ENCODE measurements around the gene MRGPRF. TPM values are rescaled to one million over a fixed set of nuclear protein-coding genes. Genes with fewer than 3 reads are reported as not detected.

The MRGPRF gene
- total RNA-seq, 2 donors from 2014 or later, result not detected

GRCh38 chr11:69041516-69041915, 28.5 kb upstream of the MRGPRF start:
- DNase-seq (ENCODE audit: low spot score) (no peak), ATAC-seq (no peak)
- no peaks in the 10 kb centered on the region for H3K36me3 Mint-ChIP-seq
- no peak overlapping the region for H3K27ac Mint-ChIP-seq
- no peaks in the 10 kb centered on the region for H3K9me3 Mint-ChIP-seq
- H3K27me3 Mint-ChIP-seq, result peaks cover 0 to 10% of the 10 kb centered on the region in 2 donors
- no peak overlapping the region for H3K4me3 Mint-ChIP-seq
- peaks cover 6 to 9% of the 10 kb centered on the region in 2 donors for H3K4me1 Mint-ChIP-seq (ENCODE audit: low read depth in 2 of 2)

GRCh38 chr11:69040581-69041260, 27.7 kb upstream of the MRGPRF start:
- H3K4me3 Mint-ChIP-seq, result no peak overlapping the region
- no peaks in the 10 kb centered on the region for H3K36me3 Mint-ChIP-seq
- DNase-seq (ENCODE audit: low spot score), result no peak
- peaks cover 6 to 9% of the 10 kb centered on the region in 2 donors for H3K4me1 Mint-ChIP-seq (ENCODE audit: low read depth in 2 of 2)
- peak; percentile 54 to 68 for ATAC-seq
- peak overlapping the region in 1 of 2 donors; percentile 15 for H3K27ac Mint-ChIP-seq
- no peaks in the 10 kb centered on the region for H3K9me3 Mint-ChIP-seq
- peaks cover 0 to 8% of the 10 kb centered on the region in 2 donors for H3K27me3 Mint-ChIP-seq

- H3K9me3 Mint-ChIP-seq, result no peaks in the 10 kb centered on the region
- H3K27me3 Mint-ChIP-seq, result peaks cover 0 to 6% of the 10 kb centered on the region in 2 donors
- H3K4me1 Mint-ChIP-seq (ENCODE audit: low read depth in 2 of 2), result peaks cover 6 to 9% of the 10 kb centered on the region in 2 donors
- peak overlapping the region in 1 of 2 donors; percentile 15 for H3K27ac Mint-ChIP-seq
- no peak for ATAC-seq
- DNase-seq (ENCODE audit: low spot score), result no peak
- no peaks in the 10 kb centered on the region for H3K36me3 Mint-ChIP-seq
- H3K4me3 Mint-ChIP-seq, result no peak overlapping the region
These were observed 27.0 kb upstream of the MRGPRF start for GRCh38 chr11:69040051-69040450.

- no peak for ATAC-seq
- peaks cover 3 to 4% of the 10 kb centered on the region in 2 donors for H3K27me3 Mint-ChIP-seq
These were observed 26.5 kb upstream of the MRGPRF start for GRCh38 chr11:69039501-69039900.

GRCh38 chr11:69037544-69037943, 24.5 kb upstream of the MRGPRF start:
- Mint-ChIP-seq H3K9me3 (no peaks in the 10 kb centered on the region), H3K27me3 (peaks cover 0 to 8% of the 10 kb centered on the region in 2 donors), H3K4me3 (no peak overlapping the region), H3K27ac (no peak overlapping the region), H3K4me1 (ENCODE audit: low read depth in 2 of 2) (peaks cover 6 to 9% of the 10 kb centered on the region in 2 donors), H3K36me3 (no peaks in the 10 kb centered on the region)
- DNase-seq (ENCODE audit: low spot score), result no peak
- ATAC-seq, result no peak

More at GRCh38 chr11:69039501-69039900, 26.5 kb upstream of the MRGPRF start:
- H3K4me3 Mint-ChIP-seq, result no peak overlapping the region
- H3K9me3 Mint-ChIP-seq, result no peaks in the 10 kb centered on the region
- no peak for DNase-seq (ENCODE audit: low spot score)
- H3K36me3 Mint-ChIP-seq, result no peaks in the 10 kb centered on the region
- peaks cover 6 to 9% of the 10 kb centered on the region in 2 donors for H3K4me1 Mint-ChIP-seq (ENCODE audit: low read depth in 2 of 2)
- no peak overlapping the region for H3K27ac Mint-ChIP-seq

- Mint-ChIP-seq H3K4me1 (ENCODE audit: low read depth in 2 of 2) (peaks cover 6 to 9% of the 10 kb centered on the region in 2 donors), H3K4me3 (no peak overlapping the region), H3K27me3 (peaks cover 0 to 8% of the 10 kb centered on the region in 2 donors), H3K36me3 (no peaks in the 10 kb centered on the region), H3K9me3 (no peaks in the 10 kb centered on the region), H3K27ac (no peak overlapping the region)
- DNase-seq (ENCODE audit: low spot score) (no peak), ATAC-seq (no peak)
These were observed 24.0 kb upstream of the MRGPRF start for GRCh38 chr11:69037074-69037473.

GRCh38 chr11:69035946-69036340, 22.9 kb upstream of the MRGPRF start:
- ATAC-seq, result no peak

GRCh38 chr11:69035150-69035945, 22.3 kb upstream of the MRGPRF start:
- no peak for ATAC-seq
- peaks cover 6 to 17% of the 10 kb centered on the region in 2 donors for H3K27me3 Mint-ChIP-seq
- H3K36me3 Mint-ChIP-seq, result no peaks in the 10 kb centered on the region
- DNase-seq (ENCODE audit: low spot score), result no peak
- no peak overlapping the region for H3K27ac Mint-ChIP-seq
- H3K9me3 Mint-ChIP-seq, result no peaks in the 10 kb centered on the region
- peaks cover 2 to 3% of the 10 kb centered on the region in 2 donors for H3K4me1 Mint-ChIP-seq (ENCODE audit: low read depth in 2 of 2)
- no peak overlapping the region for H3K4me3 Mint-ChIP-seq

More at GRCh38 chr11:69035946-69036340, 22.9 kb upstream of the MRGPRF start:
- peaks cover 6 to 8% of the 10 kb centered on the region in 2 donors for H3K4me1 Mint-ChIP-seq (ENCODE audit: low read depth in 2 of 2)
- peaks cover 5 to 15% of the 10 kb centered on the region in 2 donors for H3K27me3 Mint-ChIP-seq
- H3K27ac Mint-ChIP-seq, result no peak overlapping the region
- H3K9me3 Mint-ChIP-seq, result no peaks in the 10 kb centered on the region
- DNase-seq (ENCODE audit: low spot score), result no peak
- H3K36me3 Mint-ChIP-seq, result no peaks in the 10 kb centered on the region
- no peak overlapping the region for H3K4me3 Mint-ChIP-seq

GRCh38 chr11:69034123-69034867, 21.2 kb upstream of the MRGPRF start:
- H3K9me3 Mint-ChIP-seq, result no peaks in the 10 kb centered on the region
- H3K4me1 Mint-ChIP-seq (ENCODE audit: low read depth in 2 of 2), result no peaks in the 10 kb centered on the region

GRCh38 chr11:69033431-69033830, 20.4 kb upstream of the MRGPRF start:
- no peaks in the 10 kb centered on the region for H3K9me3 Mint-ChIP-seq
- no peak overlapping the region for H3K4me3 Mint-ChIP-seq
- no peak overlapping the region for H3K27ac Mint-ChIP-seq
- no peak for DNase-seq (ENCODE audit: low spot score)
- ATAC-seq, result peak in 1 of 2 donors; percentile 21
- H3K36me3 Mint-ChIP-seq, result no peaks in the 10 kb centered on the region
- peaks cover 9 to 22% of the 10 kb centered on the region in 2 donors for H3K27me3 Mint-ChIP-seq
- no peaks in the 10 kb centered on the region for H3K4me1 Mint-ChIP-seq (ENCODE audit: low read depth in 2 of 2)

More at GRCh38 chr11:69034123-69034867, 21.2 kb upstream of the MRGPRF start:
- no peak overlapping the region for H3K4me3 Mint-ChIP-seq
- no peak overlapping the region for H3K27ac Mint-ChIP-seq
- no peaks in the 10 kb centered on the region for H3K36me3 Mint-ChIP-seq
- DNase-seq (ENCODE audit: low spot score) (no peak), ATAC-seq (no peak)
- peaks cover 9 to 22% of the 10 kb centered on the region in 2 donors for H3K27me3 Mint-ChIP-seq

GRCh38 chr11:69032833-69033232, 19.8 kb upstream of the MRGPRF start:
- DNase-seq (ENCODE audit: low spot score) (no peak), ATAC-seq (peak in 1 of 2 donors; percentile 7)
- H3K4me3 Mint-ChIP-seq, result no peak overlapping the region
- H3K4me1 Mint-ChIP-seq (ENCODE audit: low read depth in 2 of 2), result no peaks in the 10 kb centered on the region
- no peaks in the 10 kb centered on the region for H3K36me3 Mint-ChIP-seq
- H3K27me3 Mint-ChIP-seq, result peaks cover 9 to 22% of the 10 kb centered on the region in 2 donors
- no peaks in the 10 kb centered on the region for H3K9me3 Mint-ChIP-seq
- no peak overlapping the region for H3K27ac Mint-ChIP-seq

- Mint-ChIP-seq H3K4me1 (ENCODE audit: low read depth in 2 of 2) (no peaks in the 10 kb centered on the region), H3K27me3 (peaks cover 9 to 22% of the 10 kb centered on the region in 2 donors), H3K4me3 (no peak overlapping the region), H3K9me3 (no peaks in the 10 kb centered on the region), H3K36me3 (no peaks in the 10 kb centered on the region), H3K27ac (no peak overlapping the region)
- ATAC-seq (no peak), DNase-seq (ENCODE audit: low spot score) (no peak)
These were observed 17.3 kb upstream of the MRGPRF start for GRCh38 chr11:69030301-69030700.

GRCh38 chr11:69027704-69028372, 14.8 kb upstream of the MRGPRF start:
- Mint-ChIP-seq H3K27me3 (peaks cover 9 to 14% of the 10 kb centered on the region in 2 donors), H3K4me3 (no peak overlapping the region), H3K27ac (no peak overlapping the region), H3K36me3 (no peaks in the 10 kb centered on the region), H3K4me1 (ENCODE audit: low read depth in 2 of 2) (no peaks in the 10 kb centered on the region), H3K9me3 (no peaks in the 10 kb centered on the region)
- no peak for DNase-seq (ENCODE audit: low spot score)
- ATAC-seq, result no peak

Measured in natural killer cell treated with Interleukin-12 subunit alpha and Interleukin-12 subunit beta and Interleukin-15 and Interleukin-18, amount 100 ng/mL, for 72 hours (primary cell).